HG03066 (cell line): Measurements from ENCODE around the gene CFAP61.
"Not testable (repeated sequence)": the region's sequence is repeated elsewhere in the genome, so short reads cannot be mapped to it uniquely, and the experiment has no call there.

Experiments
- ATAC-seq: cut with Tn5 transposase; IDR thresholded peaks from one replicate; pipeline ENCODE4 v1.9.1; 2021; ENCODE audit warnings: low read depth; ENCODE audit not compliant: unreplicated experiment

CFAP61 gene

DNA sequence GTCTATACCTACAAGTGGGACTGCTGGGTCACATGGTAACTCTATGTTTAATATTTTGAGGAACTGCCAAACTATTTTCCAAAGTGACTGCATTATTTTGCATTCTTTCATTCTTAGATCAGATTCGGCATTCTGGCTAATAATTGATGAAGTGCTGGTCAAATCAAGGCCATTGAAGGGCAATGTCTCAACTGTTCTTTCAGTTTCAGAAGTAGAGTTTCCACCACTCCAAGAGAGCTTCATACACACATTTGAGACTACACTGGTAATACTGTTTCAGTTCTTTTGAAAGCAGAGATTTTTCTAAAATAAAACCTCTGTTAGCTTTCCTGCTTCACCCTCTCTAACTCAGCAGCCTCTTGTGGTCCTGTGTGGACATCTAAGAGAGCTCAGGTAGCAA is 154.5 kb downstream of the CFAP61 start:
- peak; percentile 83 for ATAC-seq

DNA sequence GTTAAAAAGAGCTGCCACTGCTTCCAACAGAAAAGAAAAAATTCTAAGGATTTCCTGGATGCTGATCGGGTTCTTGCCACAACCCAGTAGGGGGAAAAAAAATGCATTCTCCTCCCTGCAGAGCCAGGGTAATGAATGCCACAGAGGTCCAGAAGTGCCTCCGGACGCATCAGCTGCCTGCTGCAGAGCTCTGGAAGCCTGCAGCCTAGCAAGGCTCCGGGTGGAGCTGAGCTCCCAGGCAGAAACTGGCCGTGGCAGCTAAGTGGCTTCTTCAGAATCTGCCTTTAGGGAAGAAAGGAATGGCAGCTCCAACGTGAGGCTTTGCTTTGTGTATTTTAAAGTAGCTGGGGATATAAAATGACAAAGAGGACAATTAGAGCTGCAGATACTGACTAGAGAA is 155.0 kb downstream of the CFAP61 start:
- ATAC-seq: no peak

DNA sequence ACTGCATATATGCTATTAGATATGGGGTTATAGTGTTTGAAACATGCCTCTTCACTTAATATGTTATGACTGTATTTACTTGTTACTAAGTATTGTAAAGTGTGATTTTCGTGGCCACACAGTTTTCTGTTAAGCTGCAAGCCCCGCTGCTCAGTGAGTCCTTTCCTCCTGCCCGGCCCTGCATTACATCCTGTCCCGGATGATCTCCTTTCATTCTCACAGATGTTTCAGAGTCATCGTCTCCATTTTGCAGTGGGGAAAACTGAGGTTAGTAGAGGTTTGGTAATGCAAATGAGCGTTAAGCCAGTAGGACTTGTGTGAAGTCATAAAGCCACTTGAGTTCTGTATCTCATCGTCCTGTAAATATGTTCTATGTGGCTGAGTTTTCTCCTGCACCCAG is 155.5 kb downstream of the CFAP61 start:
- ATAC-seq: peak; percentile 55

DNA sequence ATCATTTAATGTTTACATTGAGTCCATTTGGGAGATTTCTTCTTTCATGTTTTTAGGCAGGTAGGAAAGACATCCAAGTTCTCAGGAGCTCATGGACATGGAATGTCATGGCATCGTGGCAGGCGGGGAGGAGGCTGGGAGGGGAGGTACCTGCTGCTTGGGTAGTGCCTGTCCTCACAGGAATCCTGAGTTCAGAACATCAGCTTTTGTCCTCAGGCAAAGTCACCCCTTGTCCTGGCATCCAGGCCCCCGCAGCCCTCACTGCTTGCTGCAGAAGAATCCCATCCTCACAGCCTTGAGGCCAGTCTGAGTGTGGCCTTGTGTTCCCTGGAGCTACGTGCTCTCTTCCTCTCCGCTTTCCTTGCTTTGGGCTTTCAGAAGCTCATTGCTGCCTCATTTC is 157.4 kb downstream of the CFAP61 start:
- ATAC-seq: no peak

DNA sequence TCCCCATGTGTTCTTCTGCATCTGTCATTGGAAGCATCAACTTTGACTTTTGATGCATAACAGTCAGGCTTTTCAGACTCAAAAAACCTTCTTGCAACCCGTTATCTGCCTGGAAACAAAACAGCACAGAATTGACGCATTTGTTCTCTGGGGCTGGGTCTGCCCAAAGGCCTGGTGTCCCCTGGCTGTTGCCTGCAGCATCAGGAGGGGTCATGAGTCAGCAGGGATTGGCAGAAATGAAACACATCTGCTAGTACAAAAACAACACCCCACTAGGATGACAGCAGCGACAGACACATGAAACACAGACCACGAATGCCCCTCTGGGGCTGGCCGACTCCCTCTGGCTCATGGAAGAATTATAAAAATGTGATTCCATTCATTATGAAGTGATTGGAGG is 158.0 kb downstream of the CFAP61 start:
- no peak for ATAC-seq

DNA sequence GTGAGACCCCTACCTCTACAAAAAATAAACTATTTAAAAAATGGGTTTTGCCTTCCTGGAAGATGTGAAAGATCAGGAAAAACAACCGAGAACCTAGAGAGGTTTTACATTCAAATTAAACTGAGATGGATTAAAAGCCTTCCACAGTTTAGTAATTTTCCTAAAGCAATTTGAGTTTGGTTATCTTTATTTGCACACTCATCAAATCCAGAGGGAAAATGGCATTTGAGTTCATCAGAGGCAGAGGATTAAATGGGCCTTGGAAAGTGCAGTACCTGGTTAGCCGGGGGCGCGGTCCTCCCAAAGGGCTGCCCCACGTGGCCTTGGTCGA is 158.6 kb downstream of the CFAP61 start:
- no peak for ATAC-seq

DNA sequence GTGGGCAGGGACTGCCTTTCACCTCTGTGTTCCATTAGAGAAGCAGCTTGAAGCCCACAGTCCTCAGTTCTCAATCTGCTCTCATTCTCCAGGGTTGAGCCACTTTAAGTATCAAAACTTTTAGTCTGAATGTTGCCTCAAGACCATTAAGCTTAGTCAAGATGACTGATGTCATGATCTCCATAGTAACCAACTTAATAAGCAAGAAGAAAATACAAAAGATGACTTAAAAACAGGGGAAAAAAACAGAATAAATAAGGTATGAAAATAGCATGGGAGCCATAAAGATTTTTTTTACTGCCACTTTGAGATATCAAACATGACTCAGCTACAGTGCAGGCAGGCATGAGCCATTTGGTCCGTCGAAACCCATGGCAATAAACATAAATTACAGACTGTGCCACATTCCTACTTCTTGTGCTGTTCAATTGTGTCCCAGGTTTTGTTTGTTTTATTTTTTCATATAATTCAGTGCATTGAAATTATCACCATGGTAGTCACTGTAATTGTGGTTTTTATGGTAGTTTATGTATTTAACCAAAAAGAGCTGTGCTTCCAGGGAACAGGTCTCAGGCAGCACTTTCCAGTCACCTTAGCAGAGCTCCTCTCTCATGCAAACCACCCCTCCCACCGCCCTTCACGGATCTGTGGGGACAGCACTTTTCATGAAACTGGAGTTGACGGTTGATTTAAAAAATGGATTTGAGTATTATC is 159.1 kb downstream of the CFAP61 start:
- no peak for ATAC-seq

DNA sequence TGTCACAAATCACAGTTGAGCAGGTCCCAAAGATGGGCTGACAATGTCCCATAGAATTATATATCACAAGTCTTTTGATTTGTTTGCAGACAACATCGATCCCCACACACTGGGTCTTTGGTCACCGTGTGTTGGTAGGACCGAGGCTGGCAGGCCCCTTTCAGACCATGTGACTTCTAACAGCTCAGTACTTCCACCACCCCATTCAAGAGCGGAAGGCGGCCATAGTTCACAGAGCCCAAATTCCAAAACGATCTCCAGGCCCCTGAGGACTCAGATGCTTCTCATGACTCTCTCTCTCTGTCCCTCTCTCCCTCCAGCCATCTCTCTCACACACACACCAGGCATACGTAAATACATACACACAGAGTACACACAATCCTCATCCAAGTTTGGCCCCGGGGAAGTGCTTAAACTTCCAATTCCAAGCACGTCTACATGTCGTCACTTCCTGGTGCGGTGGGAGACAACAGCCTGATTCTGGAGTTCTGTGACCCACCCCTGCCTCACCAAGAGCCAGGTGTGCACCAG is 159.7 kb downstream of the CFAP61 start:
- ATAC-seq: no peak

DNA sequence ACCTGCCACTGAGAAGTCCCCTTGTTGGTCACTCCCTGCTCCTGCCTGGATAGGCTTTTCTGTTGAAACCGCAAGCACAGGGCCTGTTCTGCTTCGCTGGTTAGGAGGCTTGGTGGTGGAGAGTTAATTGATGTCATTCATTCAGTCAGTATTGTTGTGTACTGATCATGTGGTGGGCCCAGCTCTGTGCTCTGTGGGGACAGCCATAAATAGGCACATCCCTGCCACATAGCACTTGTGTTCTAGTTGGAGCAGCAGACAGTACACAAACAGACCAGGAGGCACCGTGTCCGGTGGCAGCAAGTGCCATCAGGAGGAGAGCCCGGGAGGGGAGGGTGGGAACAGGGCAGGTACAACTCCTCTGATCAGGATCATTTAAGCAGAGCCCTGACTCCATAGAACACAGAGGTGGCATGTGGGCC is 160.4 kb downstream of the CFAP61 start:
- ATAC-seq: no peak

DNA sequence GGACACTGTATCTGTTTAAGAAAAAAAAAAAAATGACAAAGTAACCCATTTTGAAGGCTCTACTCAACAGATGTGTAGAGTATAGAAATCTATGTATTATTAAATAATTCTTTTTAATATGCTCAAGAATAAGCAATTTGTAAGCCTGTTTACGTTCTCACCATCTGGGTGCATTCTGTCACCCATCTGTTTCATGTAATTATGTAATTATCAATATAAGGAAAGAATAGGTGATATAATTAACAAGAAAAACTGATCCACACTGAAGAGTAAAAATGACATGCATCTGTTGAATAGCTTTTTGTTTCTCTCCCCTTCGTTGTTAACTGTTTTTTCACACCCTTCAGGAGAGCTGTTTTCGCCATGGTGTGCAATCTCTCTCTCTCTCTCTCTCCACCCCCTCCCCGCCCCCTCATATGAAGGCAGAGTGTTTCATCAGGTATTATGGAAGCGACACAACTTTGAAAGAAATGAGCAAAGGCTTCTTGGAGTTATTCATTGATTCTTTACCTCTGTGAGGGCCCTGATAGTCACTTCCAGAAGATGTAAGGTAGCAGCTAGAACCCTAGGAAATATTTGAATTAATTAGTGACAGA is 161.3 kb downstream of the CFAP61 start:
- ATAC-seq: no peak

DNA sequence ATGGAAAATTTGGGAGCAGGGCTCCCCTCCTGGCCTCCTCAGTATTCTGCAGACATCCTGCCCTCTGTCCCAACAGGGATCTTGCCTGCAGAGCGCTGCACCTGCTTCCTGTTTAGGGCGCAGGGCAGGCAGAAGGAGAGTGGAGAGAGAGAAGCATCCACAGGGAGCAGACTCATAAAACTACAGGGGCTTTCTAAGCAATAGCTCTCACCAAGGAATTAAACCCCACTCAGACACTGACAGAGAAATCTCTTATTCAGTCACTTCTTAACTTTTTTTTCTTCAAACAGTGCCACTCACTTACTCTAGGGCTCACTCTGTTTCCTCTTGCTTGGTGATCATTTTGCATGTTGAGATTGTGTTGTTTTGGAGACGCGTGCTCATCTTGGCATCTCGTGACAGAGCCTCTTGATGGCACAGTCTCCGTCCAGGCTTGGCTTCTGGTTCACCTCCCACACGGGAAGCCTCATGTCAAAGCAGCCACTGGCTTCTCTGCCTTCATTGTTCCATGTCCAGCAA is 162.5 kb downstream of the CFAP61 start:
- no peak for ATAC-seq

DNA sequence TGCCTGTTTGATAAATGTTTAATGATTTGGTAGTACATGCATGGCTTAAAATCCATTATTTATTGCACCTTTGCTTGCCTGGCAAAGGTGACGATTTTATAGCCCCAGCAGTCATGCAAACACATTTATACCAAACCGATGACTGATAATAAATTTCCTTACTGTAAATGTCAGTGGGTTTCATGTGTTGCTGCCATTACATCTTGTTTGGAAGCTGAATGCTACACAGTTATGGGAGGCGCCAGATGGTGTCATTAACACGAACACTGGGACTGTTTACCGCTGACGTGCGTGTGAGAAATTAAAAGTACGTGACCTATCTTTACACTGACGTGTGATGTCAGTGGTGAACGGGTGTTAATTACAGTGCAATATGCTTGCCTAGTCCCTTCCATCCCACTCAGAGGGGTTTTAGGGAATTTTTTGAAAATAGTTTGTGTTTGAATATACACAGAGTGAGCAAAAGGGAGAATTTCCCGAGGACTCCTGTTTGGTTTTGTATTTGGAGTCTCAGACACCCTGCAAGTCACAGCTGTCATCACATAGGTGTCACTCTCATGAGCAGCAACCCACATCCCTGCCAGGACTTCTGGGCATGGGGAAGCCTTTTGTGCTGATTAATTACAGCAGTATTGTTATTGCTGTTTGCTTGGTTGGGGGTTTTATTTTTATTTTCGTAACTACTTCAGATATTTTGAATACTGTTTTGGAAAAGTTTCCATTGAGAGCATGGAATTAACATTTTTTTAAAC is 163.8 kb downstream of the CFAP61 start:
- no peak for ATAC-seq

DNA sequence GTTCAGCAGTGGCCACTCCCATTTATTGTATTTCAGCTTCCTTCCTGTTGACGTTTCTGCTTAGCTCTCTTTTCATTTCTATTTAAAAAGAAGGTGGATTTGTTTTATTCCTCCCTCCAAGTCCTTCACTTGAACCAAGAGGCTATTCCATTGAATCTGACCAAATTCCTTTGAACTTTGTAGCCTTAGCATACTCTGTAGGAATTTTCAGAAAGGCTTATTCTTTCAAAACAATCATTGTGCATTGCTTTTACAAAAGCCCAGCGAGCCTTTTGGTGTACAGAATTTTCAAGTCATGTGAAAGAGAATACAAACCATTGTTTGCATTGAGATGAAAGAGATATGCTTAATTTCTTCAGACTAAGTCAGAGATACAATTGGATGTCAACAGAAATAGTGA is 164.6 kb downstream of the CFAP61 start:
- ATAC-seq: no peak

DNA sequence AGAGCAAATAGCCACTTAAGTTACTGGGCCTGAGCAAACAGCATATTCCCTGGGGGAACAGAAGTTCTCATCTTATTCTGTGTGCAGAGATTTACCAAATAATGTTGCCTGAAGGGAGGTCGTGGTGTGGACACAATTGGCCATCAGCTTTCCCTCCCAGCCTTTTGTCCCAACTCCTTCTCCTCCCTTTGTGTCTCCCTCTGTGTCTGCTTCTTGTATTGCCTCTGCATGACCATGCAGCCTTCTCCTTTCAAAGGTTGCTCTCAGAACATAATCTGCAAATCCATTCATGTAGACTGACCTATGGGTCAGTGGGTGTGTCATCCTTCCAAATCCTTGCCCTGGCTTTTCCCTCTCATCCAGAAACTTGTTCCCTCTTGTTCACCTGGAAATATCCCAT is 165.3 kb downstream of the CFAP61 start:
- ATAC-seq: no peak

DNA sequence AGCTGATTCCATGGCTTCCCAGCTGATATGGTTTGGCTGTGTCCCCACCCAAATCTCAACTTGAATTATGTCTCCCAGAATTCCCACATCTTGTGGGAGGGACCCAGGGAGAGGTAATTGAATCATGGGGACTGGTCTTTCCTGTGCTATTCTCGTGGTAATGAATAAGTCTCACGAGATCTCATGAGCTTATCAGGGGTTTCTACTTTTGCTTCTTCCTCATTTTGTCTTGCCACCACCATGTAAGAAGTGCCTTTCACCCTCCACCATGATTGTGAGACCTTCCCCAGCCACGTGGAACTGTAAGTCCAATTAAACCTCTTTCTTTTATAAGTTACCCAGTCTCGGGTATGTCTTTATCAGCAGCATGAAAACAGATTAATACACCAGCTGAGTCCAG is 165.8 kb downstream of the CFAP61 start:
- not testable (repeated sequence) for ATAC-seq

DNA sequence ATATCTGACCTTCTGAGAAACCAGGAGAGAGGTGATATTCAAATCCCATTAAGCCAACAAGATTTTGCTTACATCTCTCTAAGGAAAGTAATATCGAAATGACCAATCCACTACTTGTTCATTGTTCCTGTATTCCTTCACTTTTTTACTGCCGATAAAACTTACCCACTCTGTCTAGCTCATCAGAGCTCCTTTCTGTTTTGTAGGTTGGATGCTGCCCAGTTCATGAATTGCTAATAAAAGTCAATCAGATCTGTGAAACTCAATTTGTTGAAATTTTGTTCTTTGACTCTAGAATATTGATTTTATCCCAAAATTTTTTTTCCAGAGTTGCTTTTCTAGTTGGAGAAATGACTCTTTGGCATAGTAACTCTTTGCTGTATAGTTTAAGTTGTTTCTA is 166.7 kb downstream of the CFAP61 start:
- ATAC-seq: no peak

DNA sequence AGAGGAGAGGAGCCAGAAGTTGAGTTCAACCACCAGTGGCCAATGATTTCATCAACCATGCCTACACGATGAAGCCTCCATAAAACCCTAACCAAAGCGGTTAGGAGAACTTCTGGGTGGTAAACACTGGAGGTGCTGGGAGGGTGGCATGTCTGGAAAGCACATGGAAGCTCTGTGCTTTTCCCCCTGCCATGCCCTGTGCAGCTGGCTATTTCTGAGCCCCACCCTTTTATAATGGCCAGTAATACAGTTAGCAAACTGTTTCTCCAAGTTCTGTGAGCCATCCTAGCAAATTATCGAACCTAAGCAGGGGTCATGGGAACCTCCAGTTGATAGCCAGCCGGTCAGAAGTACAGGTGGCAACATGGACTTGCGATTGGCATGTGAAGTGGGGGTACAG is 167.8 kb downstream of the CFAP61 start:
- no peak for ATAC-seq

DNA sequence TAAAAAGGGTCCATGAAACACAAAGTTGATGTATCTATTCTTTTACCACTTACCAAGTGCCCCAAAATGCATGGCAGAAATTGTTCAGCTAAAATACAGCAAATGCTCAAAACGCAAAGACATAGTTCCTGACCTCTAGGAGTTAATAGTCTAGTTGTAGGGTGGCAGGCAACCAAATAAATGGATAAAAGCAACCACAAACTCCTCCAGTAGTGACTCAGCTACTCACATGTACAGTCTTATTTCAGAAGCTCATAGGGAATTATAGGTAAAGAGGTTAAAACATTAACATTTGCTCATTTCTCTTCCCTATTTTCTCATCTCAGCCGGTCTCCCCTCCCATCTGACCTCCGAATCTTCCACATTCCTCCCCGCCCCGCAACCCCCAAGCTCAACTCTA is 171.6 kb downstream of the CFAP61 start:
- no peak for ATAC-seq

DNA sequence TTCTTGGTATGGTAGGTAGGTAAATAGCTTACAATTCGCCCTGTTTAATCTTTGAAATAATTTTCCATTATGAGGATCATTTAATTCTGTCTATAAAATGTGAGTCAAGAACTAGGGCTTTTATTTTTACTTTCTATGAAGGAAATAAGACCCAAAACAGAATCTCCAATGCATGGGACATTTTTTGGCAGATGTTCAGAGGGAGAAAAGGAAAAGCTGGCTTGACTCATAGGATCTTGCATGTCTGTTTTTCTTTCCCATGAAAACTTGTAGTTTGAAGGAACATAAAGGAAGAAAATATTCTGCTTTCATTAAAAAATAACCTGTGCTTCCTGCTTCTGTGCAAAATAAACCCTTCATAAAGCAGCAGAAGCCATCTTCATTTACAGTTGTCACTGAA is 172.5 kb downstream of the CFAP61 start:
- no peak for ATAC-seq

DNA sequence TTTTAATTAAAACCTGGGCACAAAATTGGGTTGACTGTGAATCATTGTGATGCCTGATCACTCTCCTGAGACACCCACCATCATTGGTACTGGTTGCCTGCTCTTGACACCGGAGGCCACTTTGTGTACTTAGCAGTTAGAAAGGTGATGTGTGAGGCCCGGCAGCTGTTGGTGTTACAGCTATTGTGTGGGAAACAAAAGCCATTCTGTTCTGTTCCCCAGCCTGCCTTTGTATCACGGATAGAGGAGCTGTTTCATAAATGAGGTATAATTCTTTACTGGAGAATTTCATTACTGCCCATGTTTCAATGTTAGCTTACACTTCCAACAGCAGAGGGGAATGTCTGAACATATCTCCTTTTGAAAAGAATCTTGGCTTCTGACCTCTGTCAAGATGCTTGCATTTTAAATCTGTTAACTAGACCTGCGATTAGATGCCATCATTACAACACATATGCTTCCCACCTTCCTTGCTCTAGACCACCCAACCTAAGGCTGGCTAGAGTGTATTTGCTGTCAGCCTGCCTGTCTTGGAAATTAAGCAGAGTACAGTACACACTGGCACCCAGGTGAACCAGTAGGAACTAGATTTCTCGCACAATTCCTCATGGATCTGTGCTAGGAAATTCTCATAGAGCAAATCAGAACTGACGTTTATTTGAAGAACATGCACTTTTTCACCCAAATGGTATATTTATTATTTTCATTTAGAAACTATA is 173.2 kb downstream of the CFAP61 start:
- ATAC-seq: no peak

DNA sequence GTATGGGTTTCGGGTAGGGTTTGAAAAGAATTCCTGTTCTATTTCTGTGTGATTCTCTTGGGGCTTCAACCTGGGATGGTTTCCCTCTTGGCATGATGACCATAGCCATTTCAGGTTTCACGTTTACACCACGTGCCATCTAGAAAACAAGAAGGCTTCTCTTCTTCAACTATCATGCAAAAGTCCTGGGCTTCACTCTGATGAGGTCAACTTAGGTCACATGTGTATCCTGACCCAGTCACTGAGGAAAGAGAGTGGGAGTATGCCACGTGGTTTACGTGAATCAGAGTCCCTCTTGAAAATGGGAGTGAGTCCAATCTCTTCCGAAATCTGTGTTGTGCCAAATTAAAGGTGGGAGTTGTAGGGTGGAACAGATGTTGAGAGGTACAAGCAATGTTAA is 174.2 kb downstream of the CFAP61 start:
- no peak for ATAC-seq
